ENCODE data around the gene OPCML. TPM values are rescaled to one million over a fixed set of nuclear protein-coding genes. Genes with fewer than 3 reads are reported as not detected.

The OPCML gene
- total RNA-seq, 1 experiment from 2014 or later, result 0.94 TPM

DNA sequence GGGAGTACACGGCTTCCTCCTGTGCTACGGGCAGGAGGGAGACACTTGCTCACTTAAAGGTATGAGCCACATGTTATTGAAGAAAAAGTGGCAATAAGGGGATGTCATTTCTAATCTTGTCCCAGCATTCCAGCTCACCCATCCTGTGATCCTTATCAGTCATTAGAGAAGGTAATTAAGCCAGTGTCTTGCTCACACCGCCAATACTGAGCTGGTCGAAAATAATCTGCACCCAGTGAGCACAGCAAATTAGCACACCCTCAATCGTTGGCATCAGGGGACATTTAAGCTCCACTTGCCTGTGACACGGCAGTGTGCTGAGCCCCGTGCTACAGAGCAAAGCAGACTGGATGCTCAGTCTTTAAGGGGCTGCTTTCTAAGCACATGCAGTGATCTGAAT lies 510.7 kb downstream of the OPCML start:
- H3K36me3 Mint-ChIP-seq (ENCODE audit: insufficient read depth in 1 of 3, low read depth in 3 of 3), result no peaks in the 10 kb centered on the region
- H2BK15ac ChIP-seq (ENCODE audit: low read depth, low read length), result no peak overlapping the region
- no CpG with 5 or more reads among the region's 7 CpGs for WGBS (ENCODE audit: extremely low coverage, insufficient read length, low lambda C conversion rate)

More for the DNA sequence above, 510.7 kb downstream of the OPCML start:
- Histone ChIP-seq H2BK120ac (ENCODE audit: low read depth, low read length, poor library complexity, severe bottlenecking) (no peak overlapping the region), H3T11ph (ENCODE audit: low read length) (no peak overlapping the region), H3K4me2 (ENCODE audit: insufficient read depth, insufficient read length, low read length) (no peak overlapping the region), H3K14ac (ENCODE audit: insufficient read depth, low read length) (no peak overlapping the region), H2AK5ac (ENCODE audit: insufficient read length, low read length) (no peak overlapping the region), H3K79me1 (ENCODE audit: insufficient read depth, low read depth, low read length, poor library complexity, severe bottlenecking) (no peaks in the 10 kb centered on the region), H3K4me1 (ENCODE audit: insufficient read depth, low read length) (no peaks in the 10 kb centered on the region), H3K18ac (ENCODE audit: insufficient read length, low read depth, low read length) (no peak overlapping the region), H3K56ac (ENCODE audit: insufficient read length, low read depth, low read length) (no peak overlapping the region), H3K4ac (ENCODE audit: low read depth, low read length) (no peak overlapping the region), H4K5ac (ENCODE audit: insufficient read length, low read depth, low read length) (no peak overlapping the region), H3K27me3 (ENCODE audit: insufficient read depth, low read length) (no peaks in the 10 kb centered on the region; the same call in 1 of the 2 replicates), H3K9me3 (ENCODE audit: control insufficient read depth, low read depth, low read length) (no peaks in the 10 kb centered on the region), H2BK20ac (ENCODE audit: low read depth, low read length, poor library complexity, severe bottlenecking) (no peak overlapping the region), H2AFZ (ENCODE audit: low read length) (no peak overlapping the region), H3K23me2 (ENCODE audit: insufficient read length, low read depth, low read length, poor library complexity, severe bottlenecking) (no peaks in the 10 kb centered on the region), H3K23ac (ENCODE audit: insufficient read length, low read depth, low read length) (no peak overlapping the region), H2BK12ac (ENCODE audit: insufficient read length, low read depth, low read length) (no peak overlapping the region), H4K20me1 (ENCODE audit: control insufficient read depth, insufficient read depth, insufficient read length) (no peaks in the 10 kb centered on the region), H2BK5ac (ENCODE audit: insufficient read length, low read length) (no peak overlapping the region), H4K8ac (replicated peaks; ENCODE audit: insufficient read length, low read depth, low read length) (no peak overlapping the region), H3K9ac (ENCODE audit: extremely low read depth, insufficient read length, low read length) (no peak overlapping the region), H3K27ac (ENCODE audit: insufficient read length, low read depth, low read length) (no peak overlapping the region), H4K91ac (ENCODE audit: insufficient read length, low read depth, low read length) (no peak overlapping the region), H3K79me2 (ENCODE audit: insufficient read depth, low read length) (no peaks in the 10 kb centered on the region)
- TF ChIP-seq, protein P1, sequence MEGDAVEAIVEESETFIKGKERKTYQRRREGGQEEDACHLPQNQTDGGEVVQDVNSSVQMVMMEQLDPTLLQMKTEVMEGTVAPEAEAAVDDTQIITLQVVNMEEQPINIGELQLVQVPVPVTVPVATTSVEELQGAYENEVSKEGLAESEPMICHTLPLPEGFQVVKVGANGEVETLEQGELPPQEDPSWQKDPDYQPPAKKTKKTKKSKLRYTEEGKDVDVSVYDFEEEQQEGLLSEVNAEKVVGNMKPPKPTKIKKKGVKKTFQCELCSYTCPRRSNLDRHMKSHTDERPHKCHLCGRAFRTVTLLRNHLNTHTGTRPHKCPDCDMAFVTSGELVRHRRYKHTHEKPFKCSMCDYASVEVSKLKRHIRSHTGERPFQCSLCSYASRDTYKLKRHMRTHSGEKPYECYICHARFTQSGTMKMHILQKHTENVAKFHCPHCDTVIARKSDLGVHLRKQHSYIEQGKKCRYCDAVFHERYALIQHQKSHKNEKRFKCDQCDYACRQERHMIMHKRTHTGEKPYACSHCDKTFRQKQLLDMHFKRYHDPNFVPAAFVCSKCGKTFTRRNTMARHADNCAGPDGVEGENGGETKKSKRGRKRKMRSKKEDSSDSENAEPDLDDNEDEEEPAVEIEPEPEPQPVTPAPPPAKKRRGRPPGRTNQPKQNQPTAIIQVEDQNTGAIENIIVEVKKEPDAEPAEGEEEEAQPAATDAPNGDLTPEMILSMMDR (conservative IDR thresholded peaks at IDR 0.05), result no peak
- Mint-ChIP-seq H3K27me3 (ENCODE audit: low read depth) (peaks cover 4% of the 10 kb centered on the region), H3K4me3 (no peak overlapping the region), H3K9me3 (no peaks in the 10 kb centered on the region), H3K4me1 (peaks cover 3 to 4% of the 10 kb centered on the region in 2 experiments; a peak in 2 of 4 replicates), H3K27ac (no peak overlapping the region)
- no peak for DNase-seq

Data from H9 (cell line).